Liver (tissue), 9 donors: ENCODE results near the gene SMYD3. TPM values are rescaled to one million over a fixed set of nuclear protein-coding genes. Genes with fewer than 3 reads are reported as not detected.

Experiments used
- DNase-seq: peaks from one replicate; pipeline ENCODE4 v3.0.0-alpha.2; 2017; ENCODE audit warnings: low spot score
- H3K27ac ChIP-seq, 2 donors: one replicate each; pipeline ENCODE4 v1.7.0; 2013; ENCODE audit warnings: inconsistent platforms in 2 of 2, low read length in 2 of 2, control low read depth in 1 of 2, low read depth in 1 of 2, mild to moderate bottlenecking in 1 of 2
- H3K27me3 ChIP-seq, 4 donors: one replicate each; pipeline versions ENCODE4 v1.6.1 to v1.7.0; 2013; ENCODE audit warnings: low read length in 3 of 4, inconsistent platforms in 1 of 4, mild to moderate bottlenecking in 1 of 4, moderate library complexity in 1 of 4; ENCODE audit not compliant: control insufficient read depth in 4 of 4, insufficient read depth in 4 of 4
- H3K36me3 ChIP-seq, 4 donors: one replicate each; pipeline versions ENCODE4 v1.6.1 to v1.7.0; 2013; ENCODE audit warnings: low read length in 3 of 4, mild to moderate bottlenecking in 3 of 4, low read depth in 1 of 4, moderate library complexity in 1 of 4; ENCODE audit not compliant: control insufficient read depth in 4 of 4, insufficient read depth in 3 of 4
- H3K4me1 ChIP-seq, 4 donors: one replicate each; pipeline versions ENCODE4 v1.6.1 to v1.7.0; 2013; ENCODE audit warnings: low read length in 3 of 4, mild to moderate bottlenecking in 3 of 4, moderate library complexity in 1 of 4; ENCODE audit not compliant: control insufficient read depth in 4 of 4, insufficient read depth in 4 of 4
- H3K4me3 ChIP-seq, 3 donors: one replicate each; pipeline versions ENCODE4 v1.6.1 to v1.7.0; 2013; ENCODE audit warnings: low read length in 3 of 3, control low read depth in 1 of 3, low read depth in 1 of 3, mild to moderate bottlenecking in 1 of 3
- H3K9ac ChIP-seq, 2 donors: one replicate each; pipeline ENCODE4 v1.7.0; 2013; ENCODE audit warnings: low read length in 2 of 2, mild to moderate bottlenecking in 2 of 2, moderate library complexity in 2 of 2, control low read depth in 1 of 2, low read depth in 1 of 2
- H3K9me3 ChIP-seq, 4 donors: one replicate each; pipeline versions ENCODE4 v1.6.1 to v1.7.0; 2013; ENCODE audit warnings: low read length in 3 of 4; ENCODE audit not compliant: control insufficient read depth in 4 of 4
- EGR1 ChIP-seq, 2 donors: IDR thresholded peaks; 2 replicates each; pipeline ENCODE4 v1.6.1; 2016 to 2018; ENCODE audit warnings: antibody characterized with exemption in 2 of 2, low read depth in 2 of 2
- FOXA1 ChIP-seq: IDR thresholded peaks from 2 replicates; pipeline ENCODE4 v1.6.1; 2016; ENCODE audit warnings: antibody characterized with exemption
- FOXA2 ChIP-seq: IDR thresholded peaks from 2 replicates; pipeline ENCODE4 v1.6.1; 2016; ENCODE audit warnings: antibody characterized with exemption
- GABPA ChIP-seq, 2 donors: IDR thresholded peaks in 1 of 2; conservative IDR thresholded peaks in 1 of 2; 2 replicates each; pipeline ENCODE4 v1.6.1; 2016; ENCODE audit warnings: antibody characterized with exemption in 2 of 2, mild to moderate bottlenecking in 1 of 2, moderate library complexity in 1 of 2
- HNF4A ChIP-seq, 2 donors: conservative IDR thresholded peaks; 2 replicates each; pipeline ENCODE4 v1.6.1; 2016; ENCODE audit warnings: antibody characterized with exemption in 2 of 2, mild to moderate bottlenecking in 2 of 2
- HNF4G ChIP-seq: IDR thresholded peaks from 2 replicates; pipeline ENCODE4 v1.6.1; 2016; ENCODE audit warnings: antibody characterized with exemption
- JUND ChIP-seq, 2 donors: IDR thresholded peaks; 2 replicates each; pipeline ENCODE4 v1.6.1; 2016; ENCODE audit warnings: antibody characterized with exemption in 2 of 2
- NR2F2 ChIP-seq: IDR thresholded peaks from 2 replicates; pipeline ENCODE4 v1.6.1; 2016; ENCODE audit warnings: antibody characterized with exemption
- RXRA ChIP-seq, 2 donors: IDR thresholded peaks; 2 replicates each; pipeline ENCODE4 v1.6.1; 2017 to 2018; ENCODE audit warnings: antibody characterized with exemption in 2 of 2, mild to moderate bottlenecking in 1 of 2
- SP1 ChIP-seq: IDR thresholded peaks from 2 replicates; pipeline ENCODE4 v1.6.1; 2018; ENCODE audit warnings: antibody characterized with exemption, mild to moderate bottlenecking
- TAF1 ChIP-seq: conservative IDR thresholded peaks from 2 replicates; pipeline ENCODE4 v1.6.1; 2016; ENCODE audit warnings: antibody characterized with exemption, mild to moderate bottlenecking
- YY1 ChIP-seq: IDR thresholded peaks from 2 replicates; pipeline ENCODE4 v1.6.1; 2016; ENCODE audit warnings: antibody characterized with exemption, mild to moderate bottlenecking
- WGBS: extraction: QIAGEN DNeasy Blood & Tissue Kit; methylation state at CpG from one replicate; pipeline ENCODE4 v1.1.7; 2013; 5-methylcytosine and 5-hydroxymethylcytosine counted together
- polyA plus RNA-seq, 2 donors: library from polyadenylated mRNA; stranded (reverse) in 1 of 2; unstranded in 1 of 2; fragments of 200-250 nt in 1 of 2; fragments of >200 nt in 1 of 2; fragmentation: Nextera tagmentation in 1 of 2; extraction: Ambion mirVana in 1 of 2; gene quantifications; one replicate each; pipeline versions ENCODE4 v1.2.1 to v1.2.3, GENCODE V29; 2013 to 2015
- total RNA-seq, 2 donors: library from RNA; depleted of rRNA; stranded (reverse); fragments of >200 nt; gene quantifications; one replicate each; pipeline ENCODE4 v1.2.3, GENCODE V29; 2014
- TF ChIP-seq, protein P1 (sequence below): IDR thresholded peaks from 2 replicates; pipeline ENCODE4 v1.6.1; 2016; ENCODE audit warnings: antibody characterized with exemption
- TF ChIP-seq, protein P2 (sequence below): IDR thresholded peaks from 2 replicates; pipeline ENCODE4 v1.6.1; 2016; ENCODE audit warnings: antibody characterized with exemption
- TF ChIP-seq, protein P3 (sequence below): IDR thresholded peaks from 2 replicates; pipeline ENCODE4 v1.6.1; 2016; ENCODE audit warnings: antibody characterized with exemption, mild to moderate bottlenecking
- donor health status: healthy.
- donor health status: healthy.
- donor health status: healthy.
- donor health status: healthy.
- donor health status: healthy.

SMYD3 gene
- total and polyA plus RNA-seq, 4 donors = 3.1 to 9.1 (median 8.0) TPM

DNA sequence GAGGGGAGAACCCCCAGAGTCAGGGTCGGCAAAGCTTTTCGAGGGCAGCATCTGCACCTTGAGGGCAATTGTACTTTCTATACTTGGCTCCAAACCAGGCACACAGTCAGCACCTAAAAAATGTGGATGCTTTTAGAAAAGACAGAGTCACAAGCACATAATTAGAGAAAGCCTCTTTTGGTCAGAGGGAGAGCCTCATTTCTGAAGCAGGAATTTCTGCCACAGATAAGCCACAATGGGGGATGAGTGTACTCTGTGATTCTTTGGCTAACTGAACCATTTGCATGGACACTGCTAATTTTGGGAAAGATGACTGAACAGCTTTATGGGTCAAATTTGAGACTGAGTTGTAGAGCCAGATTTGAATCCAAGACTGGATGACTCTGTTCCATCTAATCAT lies 716.6 kb downstream of the SMYD3 start:
- DNase-seq = no peak

DNA sequence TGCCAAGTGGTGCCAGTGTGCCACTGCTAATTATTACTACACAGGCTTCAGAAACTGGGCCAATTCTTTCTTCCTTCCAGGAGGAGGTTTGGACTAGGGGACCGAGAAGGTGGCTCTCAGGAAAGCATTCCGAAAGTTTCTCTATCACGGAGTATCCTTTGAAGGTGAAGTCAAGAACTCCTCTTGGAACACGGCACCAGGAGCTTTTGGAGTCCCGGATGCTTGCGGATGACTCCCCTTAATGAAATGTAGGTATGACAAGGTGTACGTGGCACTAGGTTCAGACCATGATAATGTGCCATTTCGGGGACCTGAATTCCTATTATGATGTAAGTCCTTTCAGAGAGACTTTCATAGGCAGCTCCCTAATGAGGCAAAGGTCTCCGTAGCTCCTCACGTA lies 718.2 kb downstream of the SMYD3 start:
- no peak for TF ChIP-seq HNF4G
- no peak for TF ChIP-seq GABPA (IDR thresholded peaks at IDR 0.05 in 1 of 2, conservative IDR thresholded peaks at IDR 0.05 in 1 of 2)
- no peak for TF ChIP-seq JUND (IDR thresholded peaks at IDR 0.05)
- TF ChIP-seq RXRA (IDR thresholded peaks at IDR 0.05) = no peak
- TF ChIP-seq HNF4A (conservative IDR thresholded peaks at IDR 0.05) = no peak
- TF ChIP-seq EGR1 (IDR thresholded peaks at IDR 0.05; ENCODE audit: low read depth in 2 of 2) = no peak
- TF ChIP-seq, protein P1, sequence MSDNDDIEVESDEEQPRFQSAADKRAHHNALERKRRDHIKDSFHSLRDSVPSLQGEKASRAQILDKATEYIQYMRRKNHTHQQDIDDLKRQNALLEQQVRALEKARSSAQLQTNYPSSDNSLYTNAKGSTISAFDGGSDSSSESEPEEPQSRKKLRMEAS = no peak
- no peak for TF ChIP-seq YY1

More for the DNA sequence above, 716.6 kb downstream of the SMYD3 start:
- Histone ChIP-seq H3K36me3 (no peaks in the 10 kb centered on the region), H3K27me3 (no peaks in the 10 kb centered on the region), H3K27ac (no peak overlapping the region), H3K4me3 (no peak overlapping the region), H3K4me1 (no peaks in the 10 kb centered on the region), H3K9me3 (no peaks in the 10 kb centered on the region), H3K9ac (no peak overlapping the region)
- 95% methylated on average over 2 of the region's 2 CpGs for WGBS
- TF ChIP-seq SP1 (no peak), TAF1 (no peak), YY1 (no peak), FOXA2 (no peak)

DNA sequence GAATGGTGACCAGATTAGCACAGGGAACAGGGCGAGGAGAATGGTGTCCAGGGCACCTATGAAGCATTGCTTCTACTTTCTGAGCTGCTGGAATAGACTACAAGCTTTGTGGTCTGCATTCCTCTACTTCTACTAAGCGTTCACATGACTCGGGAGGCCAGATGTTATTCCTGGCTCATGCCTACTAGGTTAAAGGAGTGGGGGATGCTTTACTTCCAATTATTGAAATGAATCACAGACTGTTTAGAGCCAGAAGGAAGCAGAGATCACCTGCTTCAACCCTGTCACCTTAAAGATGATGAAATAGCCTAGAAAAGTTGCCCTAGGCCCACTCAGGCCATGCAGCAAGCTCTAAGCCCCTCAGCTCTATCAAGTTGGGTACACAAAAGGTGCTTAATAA lies 718.8 kb downstream of the SMYD3 start:
- Histone ChIP-seq H3K4me3 (no peak overlapping the region), H3K27ac (no peak overlapping the region), H3K36me3 (no peaks in the 10 kb centered on the region), H3K27me3 (no peaks in the 10 kb centered on the region), H3K9ac (no peak overlapping the region), H3K9me3 (no peaks in the 10 kb centered on the region), H3K4me1 (no peaks in the 10 kb centered on the region)
- DNase-seq = no peak
- no peak for TF ChIP-seq YY1
- TF ChIP-seq, protein P2, sequence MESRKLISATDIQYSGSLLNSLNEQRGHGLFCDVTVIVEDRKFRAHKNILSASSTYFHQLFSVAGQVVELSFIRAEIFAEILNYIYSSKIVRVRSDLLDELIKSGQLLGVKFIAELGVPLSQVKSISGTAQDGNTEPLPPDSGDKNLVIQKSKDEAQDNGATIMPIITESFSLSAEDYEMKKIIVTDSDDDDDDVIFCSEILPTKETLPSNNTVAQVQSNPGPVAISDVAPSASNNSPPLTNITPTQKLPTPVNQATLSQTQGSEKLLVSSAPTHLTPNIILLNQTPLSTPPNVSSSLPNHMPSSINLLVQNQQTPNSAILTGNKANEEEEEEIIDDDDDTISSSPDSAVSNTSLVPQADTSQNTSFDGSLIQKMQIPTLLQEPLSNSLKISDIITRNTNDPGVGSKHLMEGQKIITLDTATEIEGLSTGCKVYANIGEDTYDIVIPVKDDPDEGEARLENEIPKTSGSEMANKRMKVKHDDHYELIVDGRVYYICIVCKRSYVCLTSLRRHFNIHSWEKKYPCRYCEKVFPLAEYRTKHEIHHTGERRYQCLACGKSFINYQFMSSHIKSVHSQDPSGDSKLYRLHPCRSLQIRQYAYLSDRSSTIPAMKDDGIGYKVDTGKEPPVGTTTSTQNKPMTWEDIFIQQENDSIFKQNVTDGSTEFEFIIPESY = no peak
- no peak for TF ChIP-seq GABPA (IDR thresholded peaks at IDR 0.05 in 1 of 2, conservative IDR thresholded peaks at IDR 0.05 in 1 of 2)
- TF ChIP-seq, protein P3, sequence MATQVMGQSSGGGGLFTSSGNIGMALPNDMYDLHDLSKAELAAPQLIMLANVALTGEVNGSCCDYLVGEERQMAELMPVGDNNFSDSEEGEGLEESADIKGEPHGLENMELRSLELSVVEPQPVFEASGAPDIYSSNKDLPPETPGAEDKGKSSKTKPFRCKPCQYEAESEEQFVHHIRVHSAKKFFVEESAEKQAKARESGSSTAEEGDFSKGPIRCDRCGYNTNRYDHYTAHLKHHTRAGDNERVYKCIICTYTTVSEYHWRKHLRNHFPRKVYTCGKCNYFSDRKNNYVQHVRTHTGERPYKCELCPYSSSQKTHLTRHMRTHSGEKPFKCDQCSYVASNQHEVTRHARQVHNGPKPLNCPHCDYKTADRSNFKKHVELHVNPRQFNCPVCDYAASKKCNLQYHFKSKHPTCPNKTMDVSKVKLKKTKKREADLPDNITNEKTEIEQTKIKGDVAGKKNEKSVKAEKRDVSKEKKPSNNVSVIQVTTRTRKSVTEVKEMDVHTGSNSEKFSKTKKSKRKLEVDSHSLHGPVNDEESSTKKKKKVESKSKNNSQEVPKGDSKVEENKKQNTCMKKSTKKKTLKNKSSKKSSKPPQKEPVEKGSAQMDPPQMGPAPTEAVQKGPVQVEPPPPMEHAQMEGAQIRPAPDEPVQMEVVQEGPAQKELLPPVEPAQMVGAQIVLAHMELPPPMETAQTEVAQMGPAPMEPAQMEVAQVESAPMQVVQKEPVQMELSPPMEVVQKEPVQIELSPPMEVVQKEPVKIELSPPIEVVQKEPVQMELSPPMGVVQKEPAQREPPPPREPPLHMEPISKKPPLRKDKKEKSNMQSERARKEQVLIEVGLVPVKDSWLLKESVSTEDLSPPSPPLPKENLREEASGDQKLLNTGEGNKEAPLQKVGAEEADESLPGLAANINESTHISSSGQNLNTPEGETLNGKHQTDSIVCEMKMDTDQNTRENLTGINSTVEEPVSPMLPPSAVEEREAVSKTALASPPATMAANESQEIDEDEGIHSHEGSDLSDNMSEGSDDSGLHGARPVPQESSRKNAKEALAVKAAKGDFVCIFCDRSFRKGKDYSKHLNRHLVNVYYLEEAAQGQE = no peak
- TF ChIP-seq RXRA (IDR thresholded peaks at IDR 0.05) = no peak
- TF ChIP-seq NR2F2 = no peak
- no peak for TF ChIP-seq FOXA1
- no peak for TF ChIP-seq FOXA2
- TF ChIP-seq TAF1 = no peak
- 95% methylated on average over 3 of the region's 3 CpGs for WGBS

More for the DNA sequence above, 718.2 kb downstream of the SMYD3 start:
- Histone ChIP-seq H3K27me3 (no peaks in the 10 kb centered on the region), H3K27ac (no peak overlapping the region), H3K9ac (no peak overlapping the region), H3K9me3 (no peaks in the 10 kb centered on the region), H3K4me1 (no peaks in the 10 kb centered on the region), H3K36me3 (no peaks in the 10 kb centered on the region), H3K4me3 (no peak overlapping the region)
- no peak for DNase-seq
- 98% methylated on average over 10 of the region's 10 CpGs for WGBS
